Gastrocnemius medialis (tissue), 4 donors: Measurements from ENCODE around the gene RPL27A.

Experiments
- POLR2A ChIP-seq, 2 donors: fragments of 450-650 bp; IDR thresholded peaks; one replicate each; pipeline ENCODE4 v1.6.1; 2017; ENCODE audit warnings: antibody characterized with exemption in 2 of 2, mild to moderate bottlenecking in 2 of 2, moderate library complexity in 2 of 2
- TF ChIP-seq, protein P1 (sequence below), 5 experiments: fragments of 450-650 bp in 3 of 5; fragments of 200-600 bp in 2 of 5; sonication (generic) in 2 of 5; IDR thresholded peaks in 4 of 5; conservative IDR thresholded peaks in 1 of 5; 1 replicate in 4 of 5; 2 replicates in 1 of 5; pipeline ENCODE4 v1.5.1; 2016 to 2019; ENCODE audit warnings: antibody characterized with exemption in 5 of 5, mild to moderate bottlenecking in 3 of 5, moderate library complexity in 3 of 5

DNA sequence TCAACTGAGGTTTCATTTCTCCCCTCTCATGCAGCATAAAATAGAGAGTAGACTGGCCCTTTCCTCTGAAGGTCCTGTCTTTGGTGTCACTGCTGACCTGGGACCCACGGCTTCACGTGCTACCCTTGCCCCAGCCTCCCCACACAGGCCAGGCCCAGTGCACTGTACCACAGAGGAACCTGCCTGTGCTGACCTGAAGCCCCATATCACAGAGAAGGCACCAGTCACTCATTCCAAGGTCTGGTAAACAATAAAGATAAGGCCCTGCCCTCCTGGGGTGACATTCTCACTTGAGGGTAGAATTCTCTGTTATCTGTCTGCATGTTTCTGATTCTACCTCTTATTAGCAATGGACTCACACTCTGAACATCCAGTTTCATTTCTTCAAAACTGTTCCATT lies 51.3 kb downstream of the RPL27A start:
- no peak for TF ChIP-seq POLR2A (IDR thresholded peaks at IDR 0.05)
- TF ChIP-seq, protein P1, sequence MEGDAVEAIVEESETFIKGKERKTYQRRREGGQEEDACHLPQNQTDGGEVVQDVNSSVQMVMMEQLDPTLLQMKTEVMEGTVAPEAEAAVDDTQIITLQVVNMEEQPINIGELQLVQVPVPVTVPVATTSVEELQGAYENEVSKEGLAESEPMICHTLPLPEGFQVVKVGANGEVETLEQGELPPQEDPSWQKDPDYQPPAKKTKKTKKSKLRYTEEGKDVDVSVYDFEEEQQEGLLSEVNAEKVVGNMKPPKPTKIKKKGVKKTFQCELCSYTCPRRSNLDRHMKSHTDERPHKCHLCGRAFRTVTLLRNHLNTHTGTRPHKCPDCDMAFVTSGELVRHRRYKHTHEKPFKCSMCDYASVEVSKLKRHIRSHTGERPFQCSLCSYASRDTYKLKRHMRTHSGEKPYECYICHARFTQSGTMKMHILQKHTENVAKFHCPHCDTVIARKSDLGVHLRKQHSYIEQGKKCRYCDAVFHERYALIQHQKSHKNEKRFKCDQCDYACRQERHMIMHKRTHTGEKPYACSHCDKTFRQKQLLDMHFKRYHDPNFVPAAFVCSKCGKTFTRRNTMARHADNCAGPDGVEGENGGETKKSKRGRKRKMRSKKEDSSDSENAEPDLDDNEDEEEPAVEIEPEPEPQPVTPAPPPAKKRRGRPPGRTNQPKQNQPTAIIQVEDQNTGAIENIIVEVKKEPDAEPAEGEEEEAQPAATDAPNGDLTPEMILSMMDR (IDR thresholded peaks at IDR 0.05 in 4 of 5, conservative IDR thresholded peaks at IDR 0.05 in 1 of 5), result no peak
